Mucosa of descending colon (tissue), 3 donors: ENCODE data around the gene MBD3. TPM values are rescaled to one million over a fixed set of nuclear protein-coding genes. Genes with fewer than 3 reads are reported as not detected.
"Not testable (repeated sequence)": the region's sequence is repeated elsewhere in the genome, so short reads cannot be mapped to it uniquely, and the experiment has no call there.

Source experiments
- ATAC-seq: fragments of 200-7000 bp; cut with Tn5 transposase; one replicate; pipeline ENCODE4 v1.9.1; 2020; ENCODE audit warnings: mild to moderate bottlenecking, moderate library complexity
- DNase-seq, 3 donors: peaks; one replicate each; pipeline ENCODE4 v3.0.0-alpha.2; 2020
- H3K36me3 ChIP-seq: fragments of 200-600 bp; one replicate; pipeline ENCODE4 v1.8.0; 2021; ENCODE audit warnings: low read depth, mild to moderate bottlenecking
- H3K4me1 ChIP-seq: fragments of 200-600 bp; one replicate; pipeline ENCODE4 v1.8.0; 2021; ENCODE audit warnings: low read depth, mild to moderate bottlenecking
- H3K4me3 ChIP-seq: fragments of 200-600 bp; one replicate; pipeline ENCODE4 v1.8.0; 2021; ENCODE audit warnings: mild to moderate bottlenecking
- H3K9me3 ChIP-seq: fragments of 200-600 bp; one replicate; pipeline ENCODE4 v1.8.0; 2021; ENCODE audit warnings: mild to moderate bottlenecking
- intact Hi-C, 2 donors: fragments of 100-400 bp; cut with DNase I in 1 of 2; cut with micrococcal nuclease in 1 of 2; formaldehyde crosslinking; loops; one replicate each; pipeline versions ENCODE4 v1.11.0 to v1.11.1; 2022; cut with DNase I, micrococcal nuclease
- total RNA-seq, 3 donors: library from RNA; stranded (reverse); fragmentation: NEBNext Ultra II Directional in 2 of 3; extraction: Animal tissue kit (Norgen Biotek cat#: 25700) in 2 of 3; gene quantifications; one replicate each; pipeline versions ENCODE4 v1.2.1 to v1.2.4, GENCODE V29; 2021 to 2023
- TF ChIP-seq, protein P1 (sequence below): fragments of 200-600 bp; IDR thresholded peaks from one replicate; pipeline ENCODE4 v1.8.0; 2022; ENCODE audit warnings: antibody characterized with exemption, mild to moderate bottlenecking
- donor health status: DM: no; HTN: no; CAD: no; lungs with moderate emphysema.
- donor health status: DM: no; HTN: no; CAD: no.
- donor health status: DM: no; HTN: yes; CAD: no.

MBD3 gene
- total RNA-seq, 3 donors from 2014 or later = 54.1 to 78.2 (median 54.2) TPM

- TF ChIP-seq, protein P1, sequence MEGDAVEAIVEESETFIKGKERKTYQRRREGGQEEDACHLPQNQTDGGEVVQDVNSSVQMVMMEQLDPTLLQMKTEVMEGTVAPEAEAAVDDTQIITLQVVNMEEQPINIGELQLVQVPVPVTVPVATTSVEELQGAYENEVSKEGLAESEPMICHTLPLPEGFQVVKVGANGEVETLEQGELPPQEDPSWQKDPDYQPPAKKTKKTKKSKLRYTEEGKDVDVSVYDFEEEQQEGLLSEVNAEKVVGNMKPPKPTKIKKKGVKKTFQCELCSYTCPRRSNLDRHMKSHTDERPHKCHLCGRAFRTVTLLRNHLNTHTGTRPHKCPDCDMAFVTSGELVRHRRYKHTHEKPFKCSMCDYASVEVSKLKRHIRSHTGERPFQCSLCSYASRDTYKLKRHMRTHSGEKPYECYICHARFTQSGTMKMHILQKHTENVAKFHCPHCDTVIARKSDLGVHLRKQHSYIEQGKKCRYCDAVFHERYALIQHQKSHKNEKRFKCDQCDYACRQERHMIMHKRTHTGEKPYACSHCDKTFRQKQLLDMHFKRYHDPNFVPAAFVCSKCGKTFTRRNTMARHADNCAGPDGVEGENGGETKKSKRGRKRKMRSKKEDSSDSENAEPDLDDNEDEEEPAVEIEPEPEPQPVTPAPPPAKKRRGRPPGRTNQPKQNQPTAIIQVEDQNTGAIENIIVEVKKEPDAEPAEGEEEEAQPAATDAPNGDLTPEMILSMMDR = no peak
- DNase-seq (no peak), ATAC-seq (no peak)
- intact Hi-C loops = no loop called here
- H3K4me1 ChIP-seq = no peaks in the 10 kb centered on the region
- H3K4me3 ChIP-seq = no peak overlapping the region
- no peaks in the 10 kb centered on the region for H3K9me3 ChIP-seq
- no peaks in the 10 kb centered on the region for H3K36me3 ChIP-seq
These were observed 60.7 kb downstream of the MBD3 start for GRCh38 chr19:1532003-1532402.

GRCh38 chr19:1531587-1531986 is 61.1 kb downstream of the MBD3 start:
- Histone ChIP-seq H3K4me3 (no peak overlapping the region), H3K4me1 (no peaks in the 10 kb centered on the region), H3K9me3 (no peaks in the 10 kb centered on the region), H3K36me3 (no peaks in the 10 kb centered on the region)
- TF ChIP-seq, protein P1 = no peak
- no peak for ATAC-seq
- no peak for DNase-seq
- intact Hi-C loops = no loop called here

GRCh38 chr19:1530856-1531255 is 61.8 kb downstream of the MBD3 start:
- intact Hi-C loops, H3K36me3 ChIP-seq, DNase-seq, H3K4me3 ChIP-seq, ATAC-seq, H3K4me1 ChIP-seq, H3K9me3 ChIP-seq: not testable (repeated sequence)

DNA sequence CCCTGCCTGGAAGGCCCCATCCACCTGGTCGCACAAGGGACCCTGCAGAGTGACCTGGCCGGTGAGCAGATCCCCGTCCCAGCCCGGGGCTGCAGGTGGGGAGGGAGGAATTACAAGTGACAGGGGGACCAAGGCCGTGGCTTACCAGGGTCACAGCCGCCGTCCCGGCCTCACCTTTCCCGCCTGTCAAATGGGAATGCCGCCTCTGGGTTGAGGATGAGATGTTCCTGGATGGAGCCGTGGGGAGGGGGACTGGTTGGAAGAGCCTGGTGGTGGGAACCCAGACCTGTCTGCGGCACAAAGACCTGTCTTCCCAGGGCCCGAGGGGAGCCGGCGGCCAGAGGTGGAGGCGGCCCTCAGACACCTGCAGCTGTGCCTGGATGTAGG is 63.2 kb downstream of the MBD3 start:
- H3K9me3 ChIP-seq = no peaks in the 10 kb centered on the region
- H3K4me1 ChIP-seq = no peaks in the 10 kb centered on the region
- no peaks in the 10 kb centered on the region for H3K36me3 ChIP-seq
- intact Hi-C loops = no loop called here
- ATAC-seq = no peak
- no peak overlapping the region for H3K4me3 ChIP-seq
- TF ChIP-seq, protein P1 = no peak
- DNase-seq = no peak

DNA sequence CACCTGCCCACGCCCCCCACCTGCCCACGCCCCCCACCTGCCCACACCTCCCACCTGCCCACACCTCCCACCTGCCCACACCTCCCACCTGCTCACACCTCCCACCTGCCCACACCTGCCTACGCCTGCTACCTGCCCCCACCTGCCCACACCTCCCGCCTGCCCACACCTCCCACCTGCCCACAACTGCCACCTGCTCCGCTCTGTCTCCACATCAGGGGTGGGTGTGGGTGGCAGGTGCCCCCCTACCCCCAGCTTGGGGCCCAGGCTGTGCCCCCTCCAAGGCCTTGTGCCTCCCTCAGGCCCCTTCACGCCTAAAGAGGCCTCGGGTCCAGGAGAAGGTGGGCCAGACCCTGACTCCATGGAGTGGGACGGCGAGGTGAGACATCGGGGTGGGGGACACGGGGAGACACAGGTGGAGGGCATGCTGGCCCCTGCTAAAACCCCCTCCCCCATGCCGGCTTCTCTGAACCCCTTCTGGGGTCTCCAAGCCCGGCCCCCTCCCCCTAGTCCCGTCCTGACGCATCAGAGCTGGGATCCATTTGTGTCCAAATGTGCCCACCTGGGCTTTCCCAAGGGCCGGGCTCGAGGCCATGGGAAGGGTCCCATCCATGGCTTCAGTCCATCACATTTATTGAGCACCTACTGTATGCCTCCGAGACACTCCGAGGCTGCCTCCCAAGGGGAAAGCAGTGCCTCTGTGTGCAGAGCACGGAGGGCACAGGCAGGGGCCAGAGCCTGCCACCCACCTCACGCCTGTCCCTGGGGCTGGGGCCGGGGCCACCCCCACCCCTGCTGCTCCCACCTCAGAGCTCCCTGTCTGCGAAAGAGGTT is 63.9 kb downstream of the MBD3 start:
- TF ChIP-seq, protein P1 = no peak
- H3K9me3 ChIP-seq = no peaks in the 10 kb centered on the region
- H3K4me1 ChIP-seq = no peaks in the 10 kb centered on the region
- DNase-seq = no peak
- H3K4me3 ChIP-seq = no peak overlapping the region
- ATAC-seq = no peak
- H3K36me3 ChIP-seq = no peaks in the 10 kb centered on the region
- intact Hi-C loops = no loop called here

DNA sequence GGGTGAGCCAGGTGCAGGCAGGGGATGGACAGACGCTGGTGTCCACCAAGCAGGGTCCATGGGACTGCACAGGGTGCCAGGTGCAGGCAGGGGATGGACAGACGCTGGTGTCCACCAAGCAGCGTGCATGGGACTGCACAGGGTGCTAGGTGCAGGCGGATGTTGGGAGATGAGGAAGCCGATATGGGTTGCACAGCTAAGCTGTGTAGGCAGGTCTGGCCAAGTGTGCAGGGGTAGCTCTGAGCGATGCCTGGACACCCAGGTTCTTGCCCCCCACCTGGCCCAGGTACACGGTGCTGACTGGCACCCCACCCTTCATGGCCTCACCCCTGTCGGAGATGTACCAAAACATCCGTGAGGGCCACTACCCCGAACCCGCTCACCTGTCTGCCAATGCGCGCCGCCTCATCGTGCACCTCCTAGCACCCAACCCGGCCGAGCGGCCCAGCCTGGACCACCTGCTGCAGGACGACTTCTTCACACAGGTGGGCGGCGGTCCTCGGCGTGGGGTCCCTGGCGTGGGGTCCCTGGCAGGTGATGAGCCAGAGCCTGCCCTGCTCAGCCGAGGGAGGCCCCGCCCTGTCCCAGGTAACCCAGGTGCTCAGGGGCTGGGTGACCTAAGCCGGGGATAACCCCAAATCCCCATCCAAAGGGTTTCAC is 64.9 kb downstream of the MBD3 start:
- DNase-seq (no peak), ATAC-seq (no peak)
- Histone ChIP-seq H3K4me3 (no peak overlapping the region), H3K36me3 (no peaks in the 10 kb centered on the region), H3K9me3 (no peaks in the 10 kb centered on the region), H3K4me1 (no peaks in the 10 kb centered on the region)
- intact Hi-C loops = no loop called here
- TF ChIP-seq, protein P1 = no peak
